Smooth muscle cell (in vitro differentiated cells): ENCODE results near the gene HINT2. TPM values are rescaled to one million over a fixed set of nuclear protein-coding genes. Genes with fewer than 3 reads are reported as not detected.

Source experiments
- DNase-seq: peaks from one replicate; lab custom pipeline; 2025; ENCODE audit not compliant: unreplicated experiment; lab: John Stamatoyannopoulos, UW
- H2AFZ ChIP-seq: fragments of 200-600 bp; sonication (generic); 2 replicates; pipeline ENCODE4 v1.6.0; 2016; ENCODE audit warnings: antibody characterized with exemption, low read depth, mild to moderate bottlenecking
- H3F3A ChIP-seq: fragments of 200-600 bp; sonication (generic); 2 replicates; pipeline ENCODE4 v1.6.0; 2017; ENCODE audit warnings: antibody characterized with exemption, low read depth
- H3K27ac ChIP-seq: fragments of 200-600 bp; sonication (generic); 2 replicates; pipeline ENCODE4 v1.5.1; 2016; ENCODE audit warnings: low read depth, mild to moderate bottlenecking
- H3K27me3 ChIP-seq: fragments of 200-600 bp; sonication (generic); 2 replicates; pipeline ENCODE4 v1.6.1; 2016; ENCODE audit warnings: low read depth, mild to moderate bottlenecking
- H3K36me3 ChIP-seq: fragments of 200-600 bp; sonication (generic); 2 replicates; pipeline ENCODE4 v1.5.1; 2016; ENCODE audit warnings: low read depth
- H3K4me1 ChIP-seq: fragments of 200-600 bp; sonication (generic); 2 replicates; pipeline ENCODE4 v1.5.1; 2016; ENCODE audit warnings: low read depth
- H3K4me2 ChIP-seq: fragments of 200-600 bp; sonication (generic); 2 replicates; pipeline ENCODE4 v1.6.0; 2016; ENCODE audit warnings: mild to moderate bottlenecking
- H3K4me3 ChIP-seq: fragments of 200-600 bp; sonication (generic); 2 replicates; pipeline ENCODE4 v1.5.1; 2016; ENCODE audit warnings: mild to moderate bottlenecking
- H3K79me2 ChIP-seq: fragments of 200-600 bp; sonication (generic); 2 replicates; pipeline ENCODE4 v1.6.0; 2016; ENCODE audit warnings: low read depth, mild to moderate bottlenecking
- H3K9ac ChIP-seq: fragments of 200-600 bp; sonication (generic); 2 replicates; pipeline ENCODE4 v1.6.0; 2016; ENCODE audit warnings: low read depth
- H3K9me3 ChIP-seq: fragments of 200-600 bp; sonication (generic); replicated peaks from 2 replicates; pipeline ENCODE4 v1.5.1; 2016; ENCODE audit warnings: low read depth
- H4K20me1 ChIP-seq: fragments of 200-600 bp; sonication (generic); 2 replicates; pipeline ENCODE4 v1.6.0; 2016; ENCODE audit warnings: low read depth
- WGBS: methylation state at CpG from one replicate; pipeline ENCODE4 v1.1.7; 2016; ENCODE audit warnings: low lambda C conversion rate; 5-methylcytosine and 5-hydroxymethylcytosine counted together
- polyA plus RNA-seq: library from polyadenylated mRNA; unstranded; fragments of >200 nt; fragmentation: Nextera tagmentation; extraction: Ambion mirVana; gene quantifications from 2 replicates; pipeline ENCODE4 v1.2.1, GENCODE V29; 2016
- total RNA-seq: library from RNA; depleted of rRNA; stranded (reverse); fragments of >200 nt; gene quantifications from 2 replicates; pipeline ENCODE4 v1.2.3, GENCODE V29; 2014
- TF ChIP-seq, protein P1 (sequence below): fragments of 200-600 bp; sonication (generic); IDR thresholded peaks from 2 replicates; pipeline ENCODE4 v1.5.1; 2017; ENCODE audit warnings: borderline replicate concordance, mild to moderate bottlenecking, antibody characterized with exemption; ENCODE audit not compliant: insufficient read depth, poor library complexity, severe bottlenecking

HINT2 gene
- total and polyA plus RNA-seq, 2 experiments from 2014 or later, result 7.7 to 66.7 TPM

DNA sequence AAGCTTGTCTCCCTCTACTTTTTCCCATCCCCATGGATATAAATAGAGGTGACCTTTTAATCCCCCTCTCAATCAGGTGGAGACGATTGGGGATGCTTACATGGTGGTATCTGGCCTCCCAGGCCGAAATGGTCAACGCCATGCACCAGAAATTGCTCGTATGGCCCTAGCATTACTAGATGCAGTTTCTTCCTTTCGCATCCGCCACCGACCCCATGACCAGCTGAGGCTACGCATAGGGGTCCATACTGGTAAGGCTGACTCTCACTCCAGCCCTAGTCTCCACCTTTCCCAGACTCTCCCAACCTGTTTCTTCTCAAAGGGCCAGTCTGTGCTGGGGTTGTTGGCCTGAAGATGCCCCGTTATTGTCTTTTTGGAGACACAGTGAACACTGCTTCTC is 6.4 kb downstream of the HINT2 start:
- Histone ChIP-seq H3K36me3 (no peaks in the 10 kb centered on the region), H3K9ac (no peak overlapping the region), H3K4me3 (no peak overlapping the region), H3K4me2 (no peak overlapping the region), H3K79me2 (no peaks in the 10 kb centered on the region), H3K9me3 (no peaks in the 10 kb centered on the region), H2AFZ (no peak overlapping the region), H3K4me1 (no peaks in the 10 kb centered on the region), H3K27ac (no peak overlapping the region), H4K20me1 (no peaks in the 10 kb centered on the region), H3F3A (peaks cover 3% of the 10 kb centered on the region), H3K27me3 (no peaks in the 10 kb centered on the region)
- TF ChIP-seq, protein P1, sequence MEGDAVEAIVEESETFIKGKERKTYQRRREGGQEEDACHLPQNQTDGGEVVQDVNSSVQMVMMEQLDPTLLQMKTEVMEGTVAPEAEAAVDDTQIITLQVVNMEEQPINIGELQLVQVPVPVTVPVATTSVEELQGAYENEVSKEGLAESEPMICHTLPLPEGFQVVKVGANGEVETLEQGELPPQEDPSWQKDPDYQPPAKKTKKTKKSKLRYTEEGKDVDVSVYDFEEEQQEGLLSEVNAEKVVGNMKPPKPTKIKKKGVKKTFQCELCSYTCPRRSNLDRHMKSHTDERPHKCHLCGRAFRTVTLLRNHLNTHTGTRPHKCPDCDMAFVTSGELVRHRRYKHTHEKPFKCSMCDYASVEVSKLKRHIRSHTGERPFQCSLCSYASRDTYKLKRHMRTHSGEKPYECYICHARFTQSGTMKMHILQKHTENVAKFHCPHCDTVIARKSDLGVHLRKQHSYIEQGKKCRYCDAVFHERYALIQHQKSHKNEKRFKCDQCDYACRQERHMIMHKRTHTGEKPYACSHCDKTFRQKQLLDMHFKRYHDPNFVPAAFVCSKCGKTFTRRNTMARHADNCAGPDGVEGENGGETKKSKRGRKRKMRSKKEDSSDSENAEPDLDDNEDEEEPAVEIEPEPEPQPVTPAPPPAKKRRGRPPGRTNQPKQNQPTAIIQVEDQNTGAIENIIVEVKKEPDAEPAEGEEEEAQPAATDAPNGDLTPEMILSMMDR, result no peak
- 96% methylated on average over 9 of the region's 9 CpGs for WGBS
- DNase-seq, result no peak

DNA sequence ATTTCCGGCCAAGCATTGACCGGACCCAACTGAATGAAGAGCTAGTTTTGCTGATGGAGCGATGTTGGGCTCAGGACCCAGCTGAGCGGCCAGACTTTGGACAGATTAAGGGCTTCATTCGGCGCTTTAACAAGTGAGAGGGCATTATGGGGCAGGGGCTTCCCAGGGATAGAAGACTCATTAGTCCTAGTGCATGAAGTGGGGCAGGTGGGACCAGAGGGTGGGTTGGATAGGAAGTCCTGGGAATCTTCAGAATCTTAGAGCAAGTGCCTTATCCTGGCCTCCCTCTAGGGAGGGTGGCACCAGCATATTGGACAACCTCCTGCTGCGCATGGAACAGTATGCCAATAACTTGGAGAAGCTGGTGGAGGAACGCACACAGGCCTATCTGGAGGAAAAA is 8.7 kb downstream of the HINT2 start:
- Histone ChIP-seq H4K20me1 (no peaks in the 10 kb centered on the region), H3K36me3 (no peaks in the 10 kb centered on the region), H3K27ac (no peak overlapping the region), H3K4me2 (no peak overlapping the region), H3K9ac (no peak overlapping the region), H3K79me2 (no peaks in the 10 kb centered on the region), H3K4me1 (no peaks in the 10 kb centered on the region), H3K27me3 (no peaks in the 10 kb centered on the region), H2AFZ (no peak overlapping the region), H3F3A (no peaks in the 10 kb centered on the region), H3K4me3 (no peak overlapping the region), H3K9me3 (no peaks in the 10 kb centered on the region)
- no peak for DNase-seq
- TF ChIP-seq, protein P1, result no peak
- 96% methylated on average over 8 of the region's 8 CpGs for WGBS

DNA sequence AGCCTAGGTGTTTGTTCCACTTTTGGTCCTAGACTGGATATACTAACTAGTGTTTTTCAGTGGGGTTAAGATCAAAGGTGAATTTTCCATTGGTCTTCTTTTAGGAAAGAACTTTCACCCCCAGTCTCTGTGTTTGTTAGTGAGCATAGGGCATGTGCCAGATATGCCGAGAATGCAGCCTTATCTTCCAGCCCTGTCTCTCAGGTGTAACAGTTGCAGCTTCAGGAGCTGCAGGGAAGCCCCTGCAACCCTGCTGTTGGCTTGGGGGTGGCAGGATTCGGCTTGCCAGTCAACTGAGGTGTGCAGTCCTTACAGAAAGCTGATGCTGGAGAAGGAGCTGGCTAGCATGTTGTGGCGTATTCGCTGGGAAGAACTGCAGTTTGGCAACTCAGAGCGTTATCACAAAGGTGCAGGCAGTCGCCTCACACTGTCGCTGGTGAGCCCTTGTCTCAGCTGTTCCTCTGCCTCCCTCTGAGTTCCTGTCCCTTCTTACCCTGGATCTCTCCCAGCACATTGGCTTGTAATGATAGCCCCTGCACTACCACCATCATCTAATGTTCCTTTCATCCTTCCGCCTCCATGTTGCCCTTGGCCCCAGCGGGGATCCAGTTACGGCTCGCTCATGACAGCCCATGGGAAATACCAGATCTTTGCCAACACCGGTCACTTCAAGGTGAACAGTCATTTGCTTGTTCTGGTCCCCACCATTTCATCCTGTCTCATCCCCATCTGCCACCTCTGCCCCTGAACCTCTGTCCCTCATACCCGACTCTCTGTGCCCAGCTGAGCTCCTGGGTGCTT is 13.3 kb downstream of the HINT2 start:
- Histone ChIP-seq H3K4me2 (no peak overlapping the region), H3K9me3 (no peaks in the 10 kb centered on the region), H3F3A (no peaks in the 10 kb centered on the region), H3K36me3 (no peaks in the 10 kb centered on the region), H3K4me1 (no peaks in the 10 kb centered on the region), H3K4me3 (no peak overlapping the region), H2AFZ (no peak overlapping the region), H3K27ac (no peak overlapping the region), H3K27me3 (no peaks in the 10 kb centered on the region), H3K79me2 (no peaks in the 10 kb centered on the region), H4K20me1 (no peaks in the 10 kb centered on the region), H3K9ac (no peak overlapping the region)
- TF ChIP-seq, protein P1, result no peak
- WGBS, result 96% methylated on average over 13 of the region's 13 CpGs
- DNase-seq, result no peak

DNA sequence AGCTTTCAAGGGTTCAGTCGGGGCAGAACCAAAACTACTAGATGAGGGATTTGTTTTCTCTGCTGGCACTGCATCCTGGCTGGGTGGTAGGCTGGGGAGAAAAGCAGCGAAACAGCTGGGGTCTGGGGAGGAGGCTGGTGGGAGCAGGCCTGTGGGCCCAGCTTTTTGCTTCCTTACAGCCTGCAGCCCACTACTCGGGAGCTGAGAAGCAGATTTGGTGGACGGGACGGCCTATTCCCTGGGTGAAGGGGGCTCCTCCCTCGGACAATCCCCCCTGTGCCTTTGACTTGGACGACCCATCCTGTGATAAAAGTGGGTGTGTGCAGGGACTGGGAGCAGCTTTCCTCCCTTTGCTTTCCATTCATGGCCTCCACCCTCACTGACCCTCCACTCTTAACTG is 14.3 kb downstream of the HINT2 start:
- no peaks in the 10 kb centered on the region for H3K79me2 ChIP-seq
- H3K36me3 ChIP-seq, result no peaks in the 10 kb centered on the region
- TF ChIP-seq, protein P1, result no peak
- H3K4me1 ChIP-seq, result no peaks in the 10 kb centered on the region
- no peak for DNase-seq
- no peak overlapping the region for H3K4me3 ChIP-seq
- no peak overlapping the region for H3K9ac ChIP-seq
- no peak overlapping the region for H2AFZ ChIP-seq
- 90% methylated on average over 7 of the region's 7 CpGs for WGBS
- H4K20me1 ChIP-seq, result no peaks in the 10 kb centered on the region
- H3K9me3 ChIP-seq, result no peaks in the 10 kb centered on the region
- H3K27me3 ChIP-seq, result no peaks in the 10 kb centered on the region
- H3K27ac ChIP-seq, result no peak overlapping the region
- no peak overlapping the region for H3K4me2 ChIP-seq
- H3F3A ChIP-seq, result no peaks in the 10 kb centered on the region
